OCI-LY7 (cell line): ENCODE data around the gene DIP2C. TPM values are rescaled to one million over a fixed set of nuclear protein-coding genes. Genes with fewer than 3 reads are reported as not detected.

Experiments
- BruUV-seq: library from RNA; stranded (reverse); fragments of 400-500 nt; replicated peaks from 2 replicates; lab custom pipeline; 2021; lab: Mats Ljungman, UMichigan
- CTCF ChIA-PET: fragments of 300-600 bp; sonication (Branson Sonifier 250); formaldehyde crosslinking; loops from one replicate; lab custom pipeline; 2022; ENCODE audit warnings: antibody characterized with exemption; ENCODE audit not compliant: unreplicated experiment; lab: Charles Lee
- POLR2A ChIA-PET: fragments of 300-600 bp; sonication (Branson Sonifier 250); formaldehyde crosslinking; loops from one replicate; lab custom pipeline; 2022; ENCODE audit warnings: antibody characterized with exemption; lab: Charles Lee
- DNase-seq: peaks from one replicate; pipeline ENCODE4 v3.0.0-alpha.2; 2015; ENCODE audit warnings: low spot score
- H2AFZ ChIP-seq: fragments of 200-600 bp; sonication (generic), shearing (Covaris generic); 2 replicates; pipeline ENCODE4 v1.6.1; 2014; ENCODE audit warnings: mild to moderate bottlenecking, antibody characterized with exemption, low read length, moderate library complexity
- H3K27ac ChIP-seq: fragments of 200-600 bp; sonication (generic); 2 replicates; pipeline ENCODE4 v1.5.1; 2014; ENCODE audit warnings: mixed run types, low read depth, mild to moderate bottlenecking, moderate library complexity, low read length, inconsistent platforms; ENCODE audit not compliant: poor library complexity, severe bottlenecking
- H3K36me3 ChIP-seq: fragments of 200-600 bp; sonication (generic); 2 replicates; pipeline ENCODE4 v1.6.1; 2014; ENCODE audit warnings: mild to moderate bottlenecking, antibody characterized with exemption, low read length, moderate library complexity, mixed read lengths; ENCODE audit not compliant: insufficient read depth
- H3K4me1 ChIP-seq: fragments of 200-600 bp; sonication (generic); 2 replicates; pipeline ENCODE4 v1.5.1; 2014; ENCODE audit warnings: mild to moderate bottlenecking, low read length; ENCODE audit not compliant: insufficient read depth, poor library complexity, severe bottlenecking
- H3K4me2 ChIP-seq: fragments of 200-600 bp; sonication (generic); 2 replicates; pipeline ENCODE4 v1.6.1; 2014; ENCODE audit warnings: mild to moderate bottlenecking, low read length
- H3K4me3 ChIP-seq: fragments of 200-600 bp; sonication (generic); 2 replicates; pipeline ENCODE4 v1.5.1; 2014; ENCODE audit warnings: mild to moderate bottlenecking, low read depth, low read length; ENCODE audit not compliant: poor library complexity, severe bottlenecking
- H3K79me2 ChIP-seq: fragments of 200-600 bp; sonication (generic); 2 replicates; pipeline ENCODE4 v1.6.1; 2016; ENCODE audit warnings: low read depth, mild to moderate bottlenecking, low read length, moderate library complexity, mixed read lengths; ENCODE audit not compliant: insufficient read depth
- H3K9me2 ChIP-seq: fragments of 200-600 bp; sonication (generic); 2 replicates; pipeline ENCODE4 v1.6.1; 2016; ENCODE audit warnings: mild to moderate bottlenecking, low read length, mixed read lengths; ENCODE audit not compliant: insufficient read depth
- H3K9me3 ChIP-seq: fragments of 200-600 bp; sonication (generic); 2 replicates; pipeline ENCODE4 v1.6.1; 2014; ENCODE audit warnings: mild to moderate bottlenecking, mixed run types, low read length, mixed read lengths
- H4K20me1 ChIP-seq: fragments of 200-600 bp; sonication (generic); 2 replicates; pipeline ENCODE4 v1.6.1; 2014; ENCODE audit warnings: mild to moderate bottlenecking, antibody characterized with exemption, low read length, moderate library complexity, mixed read lengths; ENCODE audit not compliant: insufficient read depth
- CTCF ChIP-seq: fragments of 200-600 bp; sonication (generic); conservative IDR thresholded peaks from 2 replicates; pipeline ENCODE4 v1.5.1; 2014; ENCODE audit warnings: mild to moderate bottlenecking, antibody characterized with exemption, low read length, moderate library complexity, mixed read lengths
- EZH2phosphoT487 ChIP-seq: fragments of 200-600 bp; sonication (generic); IDR thresholded peaks from 2 replicates; pipeline ENCODE4 v1.6.1; 2018; ENCODE audit warnings: low read depth, borderline replicate concordance, mild to moderate bottlenecking, mixed run types, antibody characterized with exemption, low read length, moderate library complexity, mixed read lengths
- intact Hi-C: fragments of 100-400 bp; cut with micrococcal nuclease; formaldehyde crosslinking; loops from one replicate; pipeline ENCODE4 v1.10.0; 2022; ENCODE audit not compliant: unreplicated experiment
- total RNA-seq, 2 experiments: library from RNA; depleted of rRNA in 1 of 2; stranded (reverse); fragments of >200 nt in 1 of 2; shearing (Covaris generic) in 1 of 2; gene quantifications; 2 replicates each; pipeline ENCODE4 v1.2.3, GENCODE V29; 2014 to 2022

DIP2C gene
- total RNA-seq, 2 experiments from 2014 or later, result 10.9 to 29.5 TPM

GRCh38 chr10:588246-589165, 101.0 kb downstream of the DIP2C start:
- no peaks in the 10 kb centered on the region for H3K79me2 ChIP-seq
- H3K9me3 ChIP-seq, result no peaks in the 10 kb centered on the region
- H3K4me3 ChIP-seq, result no peak overlapping the region
- ChIA-PET CTCF (no interaction called here), POLR2A (no interaction called here)
- no peak overlapping the region for H3K4me2 ChIP-seq
- no peaks in the 10 kb centered on the region for H3K4me1 ChIP-seq
- no peaks in the 10 kb centered on the region for H3K36me3 ChIP-seq
- H4K20me1 ChIP-seq, result no peaks in the 10 kb centered on the region
- TF ChIP-seq CTCF, result no peak
- no peak for TF ChIP-seq EZH2phosphoT487
- H3K9me2 ChIP-seq, result no peaks in the 10 kb centered on the region
- H3K27ac ChIP-seq, result no peak overlapping the region
- intact Hi-C loops, result no loop called here
- no peak overlapping the region for H2AFZ ChIP-seq
- peak; percentile 9 for DNase-seq
- BruUV-seq, result no TSS peak

GRCh38 chr10:586716-587115, 102.8 kb downstream of the DIP2C start:
- no peak overlapping the region for H3K27ac ChIP-seq
- CTCF ChIA-PET, result no interaction called here
- TF ChIP-seq EZH2phosphoT487 (no peak), CTCF (no peak)
- BruUV-seq, result no TSS peak
- H2AFZ ChIP-seq, result no peak overlapping the region
- H3K4me2 ChIP-seq, result no peak overlapping the region
- no peaks in the 10 kb centered on the region for H3K79me2 ChIP-seq
- H3K9me3 ChIP-seq, result no peaks in the 10 kb centered on the region
- intact Hi-C loops, result no loop called here
- DNase-seq, result no peak
- H4K20me1 ChIP-seq, result no peaks in the 10 kb centered on the region
- H3K9me2 ChIP-seq, result no peaks in the 10 kb centered on the region
- no peaks in the 10 kb centered on the region for H3K4me1 ChIP-seq
- POLR2A ChIA-PET, result no interaction called here
- no peak overlapping the region for H3K4me3 ChIP-seq
- no peaks in the 10 kb centered on the region for H3K36me3 ChIP-seq

- H3K4me3 ChIP-seq, result no peak overlapping the region
- CTCF ChIA-PET, result no interaction called here
- H3K4me1 ChIP-seq, result no peaks in the 10 kb centered on the region
- TF ChIP-seq CTCF, result no peak
- no peak for TF ChIP-seq EZH2phosphoT487
- H3K36me3 ChIP-seq, result no peaks in the 10 kb centered on the region
- no peak overlapping the region for H3K27ac ChIP-seq
- no peaks in the 10 kb centered on the region for H3K9me2 ChIP-seq
- no peak for DNase-seq
- H3K9me3 ChIP-seq, result no peaks in the 10 kb centered on the region
- no TSS peak for BruUV-seq
- no peak overlapping the region for H3K4me2 ChIP-seq
- H3K79me2 ChIP-seq, result no peaks in the 10 kb centered on the region
- no peaks in the 10 kb centered on the region for H4K20me1 ChIP-seq
- H2AFZ ChIP-seq, result no peak overlapping the region
- intact Hi-C loops, result no loop called here
- POLR2A ChIA-PET, result no interaction called here
Observed at GRCh38 chr10:586151-586550, 103.3 kb downstream of the DIP2C start.
